ENCODE data around the gene DEFB123. TPM values are rescaled to one million over a fixed set of nuclear protein-coding genes. Genes with fewer than 3 reads are reported as not detected.
"Not testable (repeated sequence)": the region's sequence is repeated elsewhere in the genome, so short reads cannot be mapped to it uniquely, and the experiment has no call there.

The DEFB123 gene, protein sequence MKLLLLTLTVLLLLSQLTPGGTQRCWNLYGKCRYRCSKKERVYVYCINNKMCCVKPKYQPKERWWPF
- total RNA-seq: not detected

DNA sequence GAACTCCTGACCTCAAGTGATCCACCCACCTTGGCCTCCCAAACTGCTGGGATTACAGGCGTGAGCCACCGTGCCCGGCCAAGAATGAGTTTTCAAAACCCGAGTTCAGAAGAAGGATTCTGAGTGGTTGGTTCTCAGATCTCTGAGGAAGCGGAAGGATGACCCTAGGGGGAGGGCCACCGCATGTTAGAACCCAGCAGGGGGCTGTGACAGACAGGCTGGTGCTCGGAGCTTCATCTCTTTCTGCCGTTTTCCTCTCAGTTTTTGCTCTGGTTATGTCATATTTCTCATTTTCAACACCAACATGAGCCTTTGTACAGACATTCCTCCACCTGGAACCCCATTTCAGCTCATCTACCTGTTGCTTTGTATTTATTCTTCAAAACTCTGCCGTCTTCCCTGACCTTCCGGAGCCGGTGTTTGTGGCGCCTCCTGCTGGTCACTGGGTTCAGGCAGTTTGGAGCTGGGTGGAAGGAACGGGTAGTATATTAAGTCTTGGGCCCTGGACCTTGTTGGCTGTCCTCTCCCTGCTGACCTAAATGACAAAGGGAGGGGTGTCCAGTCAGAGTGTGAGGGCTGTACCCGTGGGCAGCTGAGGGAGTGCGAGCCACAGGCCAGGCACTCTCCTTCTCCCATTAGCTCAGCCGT, at the start of gene DEFB123:
Gene DEFB123 (plus strand): TSS at position 621 of the 648 bp plus-strand sequence. CDS start 67 bp downstream, outside the sequence.
- H3K27me3 Mint-ChIP-seq: peaks cover 7% of the 10 kb centered on the region
- H3K27ac Mint-ChIP-seq: no peak within 1 kb of the TSS
- H3K4me3 Mint-ChIP-seq: no peak within 1 kb of the TSS
- ATAC-seq (replicated peaks): no peak
- no peaks in the 10 kb centered on the region for H3K9me3 Mint-ChIP-seq
- H3K4me1 Mint-ChIP-seq: no peaks in the 10 kb centered on the region
- no peaks in the 10 kb centered on the region for H3K36me3 Mint-ChIP-seq (ENCODE audit: low read depth)

DNA sequence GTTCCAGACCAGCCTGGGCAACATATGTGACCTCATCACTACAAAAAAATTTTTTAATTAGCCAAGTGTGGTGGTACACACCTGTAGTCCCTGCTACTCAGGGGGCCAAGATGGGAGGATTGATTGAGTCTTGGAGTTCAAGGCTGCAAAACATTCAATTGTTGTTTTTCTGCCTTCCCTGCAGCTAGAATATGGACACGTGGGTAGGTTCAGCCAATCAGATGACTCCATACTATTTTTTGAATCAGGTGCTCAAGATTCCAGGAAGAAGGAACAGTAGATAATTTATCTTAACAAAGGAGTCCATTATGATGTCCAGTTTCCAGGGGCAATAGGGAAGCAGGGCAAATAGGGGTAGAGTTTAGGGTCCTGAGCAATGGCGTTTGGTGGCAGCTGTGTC, 47.6 kb upstream of the DEFB123 start:
- no peak for ATAC-seq (replicated peaks)
- no peak overlapping the region for H3K27ac Mint-ChIP-seq
- H3K9me3 Mint-ChIP-seq: no peaks in the 10 kb centered on the region
- no peak overlapping the region for H3K4me3 Mint-ChIP-seq
- H3K36me3 Mint-ChIP-seq (ENCODE audit: low read depth): no peaks in the 10 kb centered on the region
- no peaks in the 10 kb centered on the region for H3K4me1 Mint-ChIP-seq
- H3K27me3 Mint-ChIP-seq: peaks cover 30% of the 10 kb centered on the region

DNA sequence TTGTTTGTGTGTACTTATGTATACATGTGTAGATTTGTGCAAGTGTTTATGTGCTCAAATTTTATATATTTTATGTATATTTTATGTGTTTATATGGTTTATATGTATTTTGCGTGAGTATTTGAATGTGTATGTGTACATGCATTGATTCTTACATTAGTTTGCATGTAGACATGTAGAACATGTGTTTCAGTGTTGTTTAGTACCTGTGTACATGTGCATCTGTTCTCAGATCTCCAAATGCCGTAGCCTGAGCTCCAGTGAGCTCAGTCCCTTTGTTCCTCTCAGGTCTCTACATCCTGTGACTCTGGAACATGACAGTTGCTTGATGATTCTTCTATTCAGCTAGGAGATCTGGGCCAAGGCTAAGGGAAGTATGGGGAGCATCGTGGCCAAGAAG, 45.5 kb upstream of the DEFB123 start:
- Mint-ChIP-seq H3K27ac (no peak overlapping the region), H3K9me3 (no peaks in the 10 kb centered on the region), H3K4me3 (no peak overlapping the region), H3K36me3 (ENCODE audit: low read depth) (no peaks in the 10 kb centered on the region), H3K4me1 (no peaks in the 10 kb centered on the region), H3K27me3 (peaks cover 23% of the 10 kb centered on the region)
- ATAC-seq (replicated peaks): no peak

DNA sequence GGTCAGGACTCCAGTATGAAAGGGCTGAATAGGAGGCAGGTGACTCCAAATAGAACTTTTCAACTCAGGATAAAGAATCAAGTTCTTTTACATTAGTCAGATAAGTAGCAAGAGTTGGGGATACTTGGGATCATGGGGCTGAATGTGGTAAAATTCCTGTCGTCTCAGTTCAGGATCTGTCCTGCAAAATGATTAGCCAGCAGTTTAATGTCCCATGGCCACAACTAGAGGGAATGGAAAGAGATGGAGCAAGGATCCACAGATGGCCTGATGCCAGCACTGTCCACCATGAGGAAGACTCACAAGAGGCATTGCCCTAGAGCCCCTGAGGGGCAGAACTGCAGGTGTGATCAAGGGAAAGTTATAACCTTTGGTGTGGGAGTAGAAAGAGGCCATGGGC, 36.5 kb upstream of the DEFB123 start:
- no peak overlapping the region for H3K4me3 Mint-ChIP-seq
- H3K27me3 Mint-ChIP-seq: peaks cover 25% of the 10 kb centered on the region
- no peaks in the 10 kb centered on the region for H3K9me3 Mint-ChIP-seq
- no peak for ATAC-seq (replicated peaks)
- H3K27ac Mint-ChIP-seq: no peak overlapping the region
- no peaks in the 10 kb centered on the region for H3K36me3 Mint-ChIP-seq (ENCODE audit: low read depth)
- H3K4me1 Mint-ChIP-seq: no peaks in the 10 kb centered on the region

DNA sequence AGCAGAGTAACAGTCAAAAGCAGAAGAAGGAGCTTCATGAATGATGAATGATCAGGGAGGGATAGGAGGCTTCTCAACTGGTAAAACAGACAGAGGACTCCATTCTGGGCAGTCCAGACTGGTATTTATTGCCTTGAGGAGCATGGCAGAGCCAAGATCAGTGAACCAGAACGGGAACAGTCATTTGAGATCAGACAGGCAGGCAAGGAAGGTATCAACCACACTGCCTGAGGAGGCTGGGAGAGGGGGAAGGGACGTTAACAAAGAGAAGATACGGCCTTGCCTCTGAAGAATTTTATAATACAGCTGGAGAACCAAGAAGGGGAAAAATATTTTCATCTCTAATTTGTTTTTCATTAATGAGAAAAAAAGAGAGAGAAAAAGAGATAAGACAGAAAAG, 34.3 kb upstream of the DEFB123 start, which contains the start of gene DEFB121:
Gene DEFB121 (minus strand): TSS at position 101 of the 400 bp plus-strand sequence. CDS start 63 bp downstream, at position 38.
- H3K4me3 Mint-ChIP-seq: no peak within 1 kb of the TSS
- no peaks in the 10 kb centered on the region for H3K9me3 Mint-ChIP-seq
- no peaks in the 10 kb centered on the region for H3K4me1 Mint-ChIP-seq
- H3K36me3 Mint-ChIP-seq (ENCODE audit: low read depth): no peaks in the 10 kb centered on the region
- no peak for ATAC-seq (replicated peaks)
- H3K27me3 Mint-ChIP-seq: peaks cover 19% of the 10 kb centered on the region
- H3K27ac Mint-ChIP-seq: no peak within 1 kb of the TSS

DNA sequence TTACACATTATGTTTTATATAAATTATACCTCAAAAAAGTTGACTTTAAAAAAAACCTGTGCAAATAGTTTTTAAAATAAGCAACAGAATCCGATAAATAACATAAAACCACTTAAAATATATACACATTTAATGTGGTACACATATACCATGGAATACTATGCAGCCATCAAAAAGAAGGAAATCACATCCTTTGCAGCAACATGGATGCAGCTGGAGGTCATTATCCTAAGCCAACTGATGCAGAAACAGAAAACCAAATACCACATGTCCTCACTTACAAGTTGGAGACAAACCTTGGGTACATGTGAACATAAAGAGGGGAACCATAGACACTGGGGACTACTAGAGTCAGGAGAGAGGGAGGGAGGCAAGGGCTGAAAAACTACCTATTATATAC, 30.4 kb upstream of the DEFB123 start:
- Mint-ChIP-seq H3K36me3 (ENCODE audit: low read depth) (no peaks in the 10 kb centered on the region), H3K9me3 (no peaks in the 10 kb centered on the region), H3K4me3 (no peak overlapping the region), H3K27me3 (peaks cover 32% of the 10 kb centered on the region), H3K4me1 (no peaks in the 10 kb centered on the region), H3K27ac (no peak overlapping the region)
- no peak for ATAC-seq (replicated peaks)

DNA sequence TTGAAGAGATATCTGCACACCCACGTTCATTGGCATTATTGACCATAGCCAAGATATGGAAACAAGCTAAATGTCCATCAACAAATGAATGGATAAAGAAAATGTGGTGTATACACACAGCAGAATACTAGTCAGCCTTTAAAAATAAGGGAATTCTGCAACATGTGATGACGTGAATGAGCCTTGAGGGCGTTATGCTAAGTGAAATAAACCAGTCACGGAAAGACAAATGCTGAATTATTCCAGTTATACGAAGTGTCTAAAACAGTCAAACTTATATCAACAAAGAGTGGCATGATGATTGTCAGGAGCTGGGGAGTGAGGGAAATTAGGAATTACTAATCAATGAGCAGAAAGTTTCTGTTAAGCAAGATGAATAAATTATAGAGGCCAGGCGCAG, 26.1 kb upstream of the DEFB123 start:
- ATAC-seq (replicated peaks): no peak
- H3K27me3 Mint-ChIP-seq: peaks cover 29% of the 10 kb centered on the region
- no peaks in the 10 kb centered on the region for H3K9me3 Mint-ChIP-seq
- H3K27ac Mint-ChIP-seq: no peak overlapping the region
- H3K36me3 Mint-ChIP-seq (ENCODE audit: low read depth): no peaks in the 10 kb centered on the region
- H3K4me3 Mint-ChIP-seq: no peak overlapping the region
- no peaks in the 10 kb centered on the region for H3K4me1 Mint-ChIP-seq

DNA sequence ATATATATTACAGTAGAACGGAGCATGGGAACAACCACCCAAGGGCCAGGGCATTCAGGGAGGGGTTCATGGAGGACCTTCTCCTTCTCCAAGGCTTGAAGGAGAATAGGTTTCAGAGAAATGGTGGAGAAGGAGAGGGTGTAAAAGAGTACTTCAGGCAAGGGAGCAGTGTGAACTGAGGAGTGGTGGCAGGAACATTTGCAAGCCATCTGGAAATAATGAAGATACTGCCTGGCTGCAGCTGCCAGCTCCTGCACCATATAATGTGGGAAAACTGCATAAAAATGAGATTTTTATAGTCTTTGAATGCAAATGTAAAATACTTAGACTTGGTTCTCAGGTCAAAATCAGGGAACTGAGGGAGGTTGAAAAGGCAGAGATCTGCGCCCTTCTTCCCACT, 24.8 kb upstream of the DEFB123 start:
- no peak overlapping the region for H3K27ac Mint-ChIP-seq
- H3K9me3 Mint-ChIP-seq: no peaks in the 10 kb centered on the region
- H3K4me1 Mint-ChIP-seq: no peaks in the 10 kb centered on the region
- peaks cover 29% of the 10 kb centered on the region for H3K27me3 Mint-ChIP-seq
- no peaks in the 10 kb centered on the region for H3K36me3 Mint-ChIP-seq (ENCODE audit: low read depth)
- no peak for ATAC-seq (replicated peaks)
- no peak overlapping the region for H3K4me3 Mint-ChIP-seq

DNA sequence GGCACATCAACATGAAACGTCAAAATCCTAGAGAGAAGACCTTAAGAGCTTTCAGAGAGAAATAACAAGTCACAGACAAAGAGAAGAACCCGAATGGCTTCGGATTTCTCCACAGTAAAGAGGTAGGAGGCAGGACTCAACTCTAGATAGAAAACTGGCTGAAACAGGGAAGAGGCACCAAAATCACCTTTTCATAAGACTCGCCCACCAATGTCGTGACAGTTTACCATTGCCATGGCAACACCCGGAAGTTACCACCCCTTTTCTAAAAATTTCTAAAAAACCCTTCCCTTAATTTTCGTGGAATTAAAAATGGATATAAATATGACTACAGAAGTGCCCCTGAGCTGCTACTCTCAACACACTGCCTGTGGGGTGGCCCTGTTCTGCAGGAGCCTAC, 22.1 kb upstream of the DEFB123 start:
- Mint-ChIP-seq H3K9me3 (no peaks in the 10 kb centered on the region), H3K36me3 (ENCODE audit: low read depth) (no peaks in the 10 kb centered on the region), H3K27me3 (peaks cover 28% of the 10 kb centered on the region), H3K4me3 (no peak overlapping the region), H3K4me1 (no peaks in the 10 kb centered on the region), H3K27ac (no peak overlapping the region)
- no peak for ATAC-seq (replicated peaks)

DNA sequence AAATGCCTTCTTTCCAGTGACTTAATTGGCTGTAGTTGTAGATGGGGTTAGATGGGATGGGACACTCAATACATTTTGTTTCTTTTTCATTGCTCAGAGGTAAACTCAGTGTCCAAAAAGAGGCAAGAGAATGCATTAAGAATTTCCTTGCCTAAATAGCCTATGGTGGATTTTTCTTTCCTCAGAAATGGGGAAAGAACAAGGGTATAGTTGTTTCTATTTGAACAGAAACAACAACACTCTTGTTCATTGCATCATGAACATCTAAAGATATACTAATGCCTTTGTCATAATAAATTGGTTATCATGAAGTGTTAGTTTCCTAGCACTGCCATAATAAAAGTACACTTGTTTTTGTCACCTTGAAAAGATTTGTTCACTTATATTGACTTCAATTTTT, 14.6 kb upstream of the DEFB123 start:
- ATAC-seq (replicated peaks): no peak
- H3K4me3 Mint-ChIP-seq: no peak overlapping the region
- H3K27me3 Mint-ChIP-seq: peaks cover 9% of the 10 kb centered on the region
- no peaks in the 10 kb centered on the region for H3K4me1 Mint-ChIP-seq
- H3K27ac Mint-ChIP-seq: no peak overlapping the region
- no peaks in the 10 kb centered on the region for H3K9me3 Mint-ChIP-seq
- H3K36me3 Mint-ChIP-seq (ENCODE audit: low read depth): no peaks in the 10 kb centered on the region

DNA sequence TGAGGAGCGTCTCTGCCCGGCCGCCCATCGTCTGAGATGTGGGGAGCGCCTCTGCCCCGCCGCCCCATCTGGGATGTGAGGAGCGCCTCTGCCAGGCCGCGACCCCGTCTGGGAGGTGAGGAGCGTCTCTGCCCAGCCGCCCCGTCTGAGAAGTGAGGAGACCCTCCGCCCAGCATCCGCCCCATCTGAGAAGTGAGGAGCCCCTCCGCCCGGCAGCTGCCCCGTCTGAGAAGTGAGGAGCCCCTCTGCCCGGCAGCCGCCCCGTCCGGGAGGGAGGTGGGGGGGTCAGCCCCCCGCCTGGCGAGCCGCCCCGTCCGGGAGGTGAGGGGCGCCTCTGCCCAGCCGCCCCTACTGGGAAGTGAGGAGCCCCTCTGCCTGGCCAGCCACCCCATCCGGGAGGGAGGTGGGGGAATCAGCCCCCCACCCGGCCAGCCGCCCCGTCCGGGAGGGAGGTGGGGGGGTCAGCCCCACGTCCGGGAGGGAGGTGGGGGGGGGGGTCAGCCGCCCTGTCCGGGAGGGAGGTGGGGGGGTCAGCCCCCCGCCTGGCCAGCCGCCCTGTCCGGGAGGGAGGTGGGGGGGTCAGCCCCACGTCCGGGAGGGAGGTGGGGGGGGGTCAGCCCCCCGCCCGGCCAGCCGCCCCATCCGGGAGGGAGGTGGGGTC, 13.4 kb upstream of the DEFB123 start:
- H3K36me3 Mint-ChIP-seq (ENCODE audit: low read depth); H3K9me3 Mint-ChIP-seq; H3K27ac Mint-ChIP-seq; H3K4me3 Mint-ChIP-seq; ATAC-seq (replicated peaks); H3K4me1 Mint-ChIP-seq: not testable (repeated sequence)
- H3K27me3 Mint-ChIP-seq: peaks cover 13% of the 10 kb centered on the region

DNA sequence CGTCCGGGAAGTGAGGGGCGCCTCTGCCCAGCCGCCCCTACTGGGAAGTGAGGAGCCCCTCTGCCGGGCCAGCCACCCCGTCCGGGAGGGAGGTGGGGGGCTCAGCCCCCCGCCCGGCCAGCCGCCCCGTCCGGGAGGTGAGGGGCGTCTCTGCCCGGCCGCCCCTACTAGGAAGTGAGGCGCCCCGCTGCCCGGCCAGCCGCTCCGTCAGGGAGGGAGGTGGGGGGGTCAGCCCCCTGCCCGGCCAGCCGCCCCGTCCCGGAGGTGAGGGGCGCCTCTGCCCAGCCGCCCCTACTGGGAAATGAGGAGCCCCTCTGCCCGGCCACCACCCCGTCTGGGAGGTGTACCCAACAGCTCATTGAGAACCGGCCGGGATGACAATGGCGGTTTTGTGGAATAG, 12.9 kb upstream of the DEFB123 start:
- not testable (repeated sequence) for ATAC-seq (replicated peaks); H3K4me3 Mint-ChIP-seq; H3K9me3 Mint-ChIP-seq; H3K27ac Mint-ChIP-seq; H3K4me1 Mint-ChIP-seq; H3K36me3 Mint-ChIP-seq (ENCODE audit: low read depth)
- peaks cover 16% of the 10 kb centered on the region for H3K27me3 Mint-ChIP-seq

DNA sequence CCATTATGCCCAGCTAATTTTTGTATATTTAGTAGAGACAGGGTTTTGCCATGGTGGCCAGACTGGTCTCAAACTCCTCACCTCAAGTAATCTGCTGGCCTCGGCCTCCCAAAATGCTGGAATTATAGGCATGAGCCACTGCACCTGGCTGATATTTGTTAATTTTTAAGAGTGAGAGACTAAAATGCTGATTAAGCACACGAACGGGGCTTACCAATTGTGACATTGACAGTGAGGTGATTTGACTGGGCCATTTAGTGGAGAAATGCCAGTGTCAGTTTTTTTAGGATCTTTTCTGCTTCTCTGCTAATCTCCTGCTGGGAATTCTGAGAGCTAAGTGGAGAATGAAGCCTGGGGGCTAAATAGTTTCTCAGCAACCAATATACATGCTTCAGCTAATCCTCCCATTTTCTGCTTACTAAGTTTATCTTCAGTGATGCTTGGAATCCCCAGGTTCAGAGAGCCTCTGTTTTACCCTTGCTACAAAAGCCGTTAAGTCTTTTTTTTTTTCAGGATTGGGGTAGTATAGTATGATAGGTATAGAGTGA, 9.8 kb upstream of the DEFB123 start:
- Mint-ChIP-seq H3K36me3 (ENCODE audit: low read depth) (no peaks in the 10 kb centered on the region), H3K27ac (no peak overlapping the region), H3K4me3 (no peak overlapping the region), H3K27me3 (peaks cover 17% of the 10 kb centered on the region), H3K9me3 (no peaks in the 10 kb centered on the region), H3K4me1 (no peaks in the 10 kb centered on the region)
- no peak for ATAC-seq (replicated peaks)

DNA sequence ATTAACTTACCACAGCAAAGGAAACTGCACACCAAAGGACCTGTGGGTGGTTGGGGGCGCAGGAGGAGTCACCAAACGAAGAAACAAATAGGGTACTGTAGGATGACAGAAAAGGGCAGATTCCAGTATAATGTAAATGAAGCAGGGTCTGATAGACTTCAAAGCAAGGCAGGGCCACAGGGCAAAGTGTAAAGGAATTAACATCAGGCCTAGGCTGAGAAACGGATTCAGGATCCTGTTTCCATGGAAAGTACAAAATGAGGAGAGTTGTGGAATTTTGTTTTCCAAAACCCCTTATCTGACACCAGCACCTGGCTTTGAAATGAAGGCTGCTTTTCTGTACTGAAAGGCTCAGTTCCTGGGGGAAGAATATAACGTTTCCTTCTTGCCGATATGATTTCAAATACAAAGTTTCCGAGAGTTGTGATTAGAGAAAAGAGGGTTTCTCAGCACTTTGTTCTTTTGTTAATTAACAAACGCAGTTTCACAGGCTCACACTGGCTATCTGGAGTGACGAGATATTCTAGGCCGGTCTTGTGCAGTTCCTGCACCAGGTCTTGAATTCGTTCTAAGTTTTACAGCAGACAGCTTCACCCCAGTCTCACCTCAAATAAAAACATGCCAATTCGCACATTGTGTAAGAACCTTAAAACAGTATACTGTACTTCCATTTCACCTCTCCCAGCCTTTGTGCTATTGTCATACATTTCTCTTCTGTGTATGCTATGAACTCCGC, 5.8 kb downstream of the DEFB123 start:
- H3K27me3 Mint-ChIP-seq: peaks cover 3% of the 10 kb centered on the region
- no peaks in the 10 kb centered on the region for H3K4me1 Mint-ChIP-seq
- no peak for ATAC-seq (replicated peaks)
- no peaks in the 10 kb centered on the region for H3K9me3 Mint-ChIP-seq
- no peak overlapping the region for H3K4me3 Mint-ChIP-seq
- no peak overlapping the region for H3K27ac Mint-ChIP-seq
- no peaks in the 10 kb centered on the region for H3K36me3 Mint-ChIP-seq (ENCODE audit: low read depth)
